NT2/D1 (cell line): ENCODE measurements around the gene OLR1.

Source experiments
- YY1 ChIP-seq: IDR thresholded peaks from 2 replicates; pipeline ENCODE4 v1.6.1; 2011; ENCODE audit not compliant: insufficient read length, insufficient read depth
- ZNF274 ChIP-seq: IDR thresholded peaks from 2 replicates; pipeline ENCODE4 v1.6.1; 2011; ENCODE audit warnings: mild to moderate bottlenecking, low read depth, low read length

- TF ChIP-seq YY1, result no peak
- TF ChIP-seq ZNF274, result no peak
Measured at GRCh38 chr12:10130042-10130441, 41.9 kb downstream of the OLR1 start, which contains the start of gene CLEC7A.
